Endothelial cell of umbilical vein (primary cell): Measurements from ENCODE around the gene SLC22A9.

Experiments used
- JUN ChIP-seq: IDR thresholded peaks from 2 replicates; pipeline ENCODE4 v1.6.1; 2011; ENCODE audit warnings: borderline replicate concordance, low read depth; ENCODE audit not compliant: insufficient read length, insufficient read depth
- POLR2A ChIP-seq: IDR thresholded peaks from 2 replicates; pipeline ENCODE4 v1.6.1; 2012; ENCODE audit warnings: low read depth, mild to moderate bottlenecking, control low read depth, low read length
- POLR2AphosphoS5 ChIP-seq: IDR thresholded peaks from 2 replicates; pipeline ENCODE4 v1.6.1; 2012; ENCODE audit warnings: low read depth, mild to moderate bottlenecking, control low read depth, low read length, moderate library complexity; ENCODE audit not compliant: insufficient read depth
- TF ChIP-seq, protein P1 (sequence below), 2 donors: IDR thresholded peaks; 1 replicate in 1 of 2; 2 replicates in 1 of 2; pipeline ENCODE4 v1.5.1; 2011; ENCODE audit warnings: low read length in 2 of 2, mild to moderate bottlenecking in 2 of 2, moderate library complexity in 2 of 2, control low read depth in 1 of 2, inconsistent platforms in 1 of 2, low read depth in 1 of 2; ENCODE audit not compliant: insufficient read depth in 1 of 2; ENCODE audit errors: extremely low read depth in 1 of 2
- TF ChIP-seq, protein P2 (sequence below): IDR thresholded peaks from 2 replicates; pipeline ENCODE4 v1.6.1; 2011; ENCODE audit not compliant: insufficient read depth, insufficient read length

GRCh38 chr11:63448646-63449045, 79.1 kb downstream of the SLC22A9 start:
- TF ChIP-seq POLR2AphosphoS5 (no peak), POLR2A (no peak), JUN (no peak)
- TF ChIP-seq, protein P1, sequence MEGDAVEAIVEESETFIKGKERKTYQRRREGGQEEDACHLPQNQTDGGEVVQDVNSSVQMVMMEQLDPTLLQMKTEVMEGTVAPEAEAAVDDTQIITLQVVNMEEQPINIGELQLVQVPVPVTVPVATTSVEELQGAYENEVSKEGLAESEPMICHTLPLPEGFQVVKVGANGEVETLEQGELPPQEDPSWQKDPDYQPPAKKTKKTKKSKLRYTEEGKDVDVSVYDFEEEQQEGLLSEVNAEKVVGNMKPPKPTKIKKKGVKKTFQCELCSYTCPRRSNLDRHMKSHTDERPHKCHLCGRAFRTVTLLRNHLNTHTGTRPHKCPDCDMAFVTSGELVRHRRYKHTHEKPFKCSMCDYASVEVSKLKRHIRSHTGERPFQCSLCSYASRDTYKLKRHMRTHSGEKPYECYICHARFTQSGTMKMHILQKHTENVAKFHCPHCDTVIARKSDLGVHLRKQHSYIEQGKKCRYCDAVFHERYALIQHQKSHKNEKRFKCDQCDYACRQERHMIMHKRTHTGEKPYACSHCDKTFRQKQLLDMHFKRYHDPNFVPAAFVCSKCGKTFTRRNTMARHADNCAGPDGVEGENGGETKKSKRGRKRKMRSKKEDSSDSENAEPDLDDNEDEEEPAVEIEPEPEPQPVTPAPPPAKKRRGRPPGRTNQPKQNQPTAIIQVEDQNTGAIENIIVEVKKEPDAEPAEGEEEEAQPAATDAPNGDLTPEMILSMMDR (IDR thresholded peaks at IDR 0.05; ENCODE audit: extremely low read depth in 1 of 2, insufficient read depth in 1 of 2, low read depth in 1 of 2, low read length in 2 of 2) = no peak
- TF ChIP-seq, protein P2, sequence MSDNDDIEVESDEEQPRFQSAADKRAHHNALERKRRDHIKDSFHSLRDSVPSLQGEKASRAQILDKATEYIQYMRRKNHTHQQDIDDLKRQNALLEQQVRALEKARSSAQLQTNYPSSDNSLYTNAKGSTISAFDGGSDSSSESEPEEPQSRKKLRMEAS = no peak
